Brain microvascular endothelial cell (primary cell): ENCODE data around the gene ANKRD12.

Source experiments
- DNase-seq: peaks from one replicate; pipeline ENCODE4 v3.0.0-alpha.2; 2020
- H3K27ac ChIP-seq: fragments of 250-450 bp; sonication (Bioruptor Pico); 2 replicates; pipeline ENCODE4 v1.5.1; 2020; ENCODE audit warnings: mild to moderate bottlenecking, moderate library complexity
- H3K27me3 ChIP-seq: fragments of 250-450 bp; sonication (Bioruptor Pico); replicated peaks from 2 replicates; pipeline ENCODE4 v1.5.1; 2020; ENCODE audit warnings: mild to moderate bottlenecking
- H3K36me3 ChIP-seq: fragments of 250-450 bp; sonication (Bioruptor Pico); replicated peaks from 2 replicates; pipeline ENCODE4 v1.5.1; 2020; ENCODE audit warnings: mild to moderate bottlenecking
- H3K4me3 ChIP-seq: 2 replicates; pipeline ENCODE4 v1.5.1; 2011; ENCODE audit warnings: low read depth, mild to moderate bottlenecking, control low read depth, low read length, moderate library complexity
- in situ Hi-C: cut with HindIII; loops from 2 replicates; pipeline ENCODE4 v1.10.0; 2017; ENCODE audit warnings: low sequenced_read_pairs, low pct_ligation_motif_present
- TF ChIP-seq, protein P1 (sequence below): IDR thresholded peaks from 2 replicates; pipeline ENCODE4 v1.5.1; 2011; ENCODE audit warnings: low read depth, mild to moderate bottlenecking, moderate library complexity, low read length, control low read depth, inconsistent platforms; ENCODE audit errors: missing control alignments

ANKRD12 gene

DNA sequence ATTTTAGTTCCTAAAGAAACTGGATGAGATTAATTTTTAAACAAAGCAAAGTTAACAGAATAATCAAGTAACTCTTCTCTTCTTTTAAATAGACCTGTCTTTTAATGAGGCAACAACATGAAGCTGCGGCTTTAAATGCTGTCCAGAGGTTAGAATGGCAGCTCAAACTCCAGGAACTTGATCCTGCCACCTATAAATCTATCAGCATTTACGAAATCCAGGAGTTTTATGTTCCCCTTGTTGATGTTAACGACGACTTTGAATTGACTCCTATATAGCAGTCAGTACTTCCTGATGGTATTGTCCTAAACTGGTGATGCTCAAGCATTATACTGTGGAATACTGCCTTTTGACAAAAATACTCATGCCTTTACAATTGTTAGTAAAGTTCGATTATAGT is 144.3 kb downstream of the ANKRD12 start:
- no peak overlapping the region for H3K27ac ChIP-seq
- no peaks in the 10 kb centered on the region for H3K27me3 ChIP-seq
- TF ChIP-seq, protein P1, sequence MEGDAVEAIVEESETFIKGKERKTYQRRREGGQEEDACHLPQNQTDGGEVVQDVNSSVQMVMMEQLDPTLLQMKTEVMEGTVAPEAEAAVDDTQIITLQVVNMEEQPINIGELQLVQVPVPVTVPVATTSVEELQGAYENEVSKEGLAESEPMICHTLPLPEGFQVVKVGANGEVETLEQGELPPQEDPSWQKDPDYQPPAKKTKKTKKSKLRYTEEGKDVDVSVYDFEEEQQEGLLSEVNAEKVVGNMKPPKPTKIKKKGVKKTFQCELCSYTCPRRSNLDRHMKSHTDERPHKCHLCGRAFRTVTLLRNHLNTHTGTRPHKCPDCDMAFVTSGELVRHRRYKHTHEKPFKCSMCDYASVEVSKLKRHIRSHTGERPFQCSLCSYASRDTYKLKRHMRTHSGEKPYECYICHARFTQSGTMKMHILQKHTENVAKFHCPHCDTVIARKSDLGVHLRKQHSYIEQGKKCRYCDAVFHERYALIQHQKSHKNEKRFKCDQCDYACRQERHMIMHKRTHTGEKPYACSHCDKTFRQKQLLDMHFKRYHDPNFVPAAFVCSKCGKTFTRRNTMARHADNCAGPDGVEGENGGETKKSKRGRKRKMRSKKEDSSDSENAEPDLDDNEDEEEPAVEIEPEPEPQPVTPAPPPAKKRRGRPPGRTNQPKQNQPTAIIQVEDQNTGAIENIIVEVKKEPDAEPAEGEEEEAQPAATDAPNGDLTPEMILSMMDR, result no peak
- in situ Hi-C loops, result no loop called here
- H3K36me3 ChIP-seq, result no peaks in the 10 kb centered on the region
- H3K4me3 ChIP-seq, result no peak overlapping the region
- no peak for DNase-seq

DNA sequence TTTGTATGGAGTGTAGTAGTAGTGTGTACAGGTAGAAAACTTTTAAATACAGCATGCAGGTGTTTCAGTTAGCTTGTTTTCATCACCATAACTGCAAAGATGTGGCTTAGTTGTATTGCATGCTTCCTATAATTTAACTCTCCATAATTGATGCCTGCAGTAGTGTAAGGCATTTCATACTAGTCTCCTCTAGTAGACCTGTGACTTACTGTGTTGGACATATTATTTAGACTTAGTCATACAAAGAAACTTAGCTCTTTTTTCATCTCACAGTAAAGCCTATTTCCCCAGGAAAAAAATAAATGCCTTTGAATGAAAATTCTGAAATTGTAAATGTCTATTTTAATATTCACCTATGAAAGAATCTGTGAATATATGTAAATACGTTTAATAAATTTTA is 145.2 kb downstream of the ANKRD12 start:
- Histone ChIP-seq H3K27ac (no peak overlapping the region), H3K4me3 (no peak overlapping the region), H3K27me3 (no peaks in the 10 kb centered on the region), H3K36me3 (no peaks in the 10 kb centered on the region)
- in situ Hi-C loops, result no loop called here
- TF ChIP-seq, protein P1, result no peak
- no peak for DNase-seq

DNA sequence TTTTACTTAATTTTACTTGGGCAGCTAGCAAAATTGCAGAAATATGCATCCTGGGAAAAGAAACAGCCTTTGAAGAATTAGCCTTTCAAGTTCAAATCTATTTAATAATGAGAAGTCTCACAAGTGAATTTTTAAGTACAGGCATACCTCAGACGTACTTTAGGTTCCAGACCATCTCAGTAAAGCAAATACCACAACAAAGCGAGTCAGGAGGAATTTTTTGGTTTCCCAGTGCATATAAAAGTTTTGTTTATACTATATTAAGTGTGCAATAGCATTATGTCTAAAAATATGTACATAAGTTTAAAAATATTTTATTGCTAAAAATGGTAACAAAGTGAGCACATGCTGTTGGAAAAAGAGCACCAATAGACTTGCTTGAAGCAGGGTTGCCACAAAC is 147.2 kb downstream of the ANKRD12 start:
- H3K4me3 ChIP-seq, result no peak overlapping the region
- TF ChIP-seq, protein P1, result no peak
- no peak overlapping the region for H3K27ac ChIP-seq
- no peak for DNase-seq
- H3K36me3 ChIP-seq, result no peaks in the 10 kb centered on the region
- no peaks in the 10 kb centered on the region for H3K27me3 ChIP-seq
- in situ Hi-C loops, result no loop called here

DNA sequence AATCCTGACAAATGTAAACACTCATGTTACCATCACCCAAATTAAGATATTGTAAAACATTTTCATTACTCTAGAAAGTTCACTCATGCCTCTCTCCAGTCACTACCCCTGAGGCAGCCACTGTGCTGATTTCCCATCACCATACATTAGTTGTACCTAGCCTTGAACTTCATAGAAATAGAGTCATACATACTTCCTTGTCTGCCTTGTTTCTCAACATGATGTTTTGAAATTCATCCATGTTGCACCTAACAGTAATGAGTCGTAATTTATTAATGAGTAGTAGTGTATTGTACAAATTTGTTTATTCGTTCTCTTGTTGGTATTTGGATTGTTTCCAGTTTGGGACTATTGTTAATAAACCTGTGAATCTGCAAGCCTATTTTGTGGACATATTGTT is 149.0 kb downstream of the ANKRD12 start:
- Histone ChIP-seq H3K27me3 (no peaks in the 10 kb centered on the region), H3K36me3 (no peaks in the 10 kb centered on the region), H3K4me3 (no peak overlapping the region), H3K27ac (no peak overlapping the region)
- in situ Hi-C loops, result no loop called here
- TF ChIP-seq, protein P1, result no peak
- no peak for DNase-seq

DNA sequence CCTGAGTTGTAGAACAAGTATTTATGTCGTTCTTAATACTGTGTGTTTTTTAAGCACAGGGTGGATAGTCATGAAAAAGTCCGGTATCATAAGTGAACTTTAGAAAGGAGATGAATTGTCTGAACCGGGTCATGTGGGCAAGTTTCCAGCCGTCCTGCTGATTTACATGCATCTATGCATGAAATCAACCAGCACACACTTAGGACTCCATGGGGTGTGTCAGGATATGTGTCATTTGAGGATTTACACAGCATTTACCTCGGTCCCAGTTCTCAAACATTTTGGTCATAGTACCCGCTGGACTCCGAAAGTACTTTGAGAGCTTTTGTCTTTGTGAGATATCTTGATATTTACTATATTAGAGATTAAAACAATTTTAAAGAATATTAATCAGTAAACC is 150.5 kb downstream of the ANKRD12 start:
- in situ Hi-C loops, result no loop called here
- DNase-seq, result no peak

DNA sequence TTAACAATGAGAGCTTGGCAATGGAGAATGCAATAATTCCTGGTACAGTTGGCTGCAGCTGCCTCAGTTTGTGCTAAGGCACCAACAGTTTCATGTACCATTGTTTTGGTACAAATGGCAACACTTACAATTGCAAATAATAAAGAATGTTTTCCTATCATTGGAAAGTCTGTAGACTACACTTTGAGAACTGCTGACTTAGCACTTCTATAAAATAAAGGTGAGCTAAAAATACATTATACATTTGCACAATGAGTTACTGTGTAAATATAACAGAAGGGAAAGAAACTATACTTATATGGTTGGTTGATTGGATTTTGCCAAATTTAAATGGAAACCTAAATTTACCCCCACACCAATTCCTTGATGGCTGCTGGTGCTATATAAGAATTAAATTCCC is 153.1 kb downstream of the ANKRD12 start:
- no peaks in the 10 kb centered on the region for H3K36me3 ChIP-seq
- H3K4me3 ChIP-seq, result no peak overlapping the region
- no peak overlapping the region for H3K27ac ChIP-seq
- no peak for DNase-seq
- no peaks in the 10 kb centered on the region for H3K27me3 ChIP-seq
- TF ChIP-seq, protein P1, result no peak
- in situ Hi-C loops, result no loop called here

More for the DNA sequence above, 150.5 kb downstream of the ANKRD12 start:
- Histone ChIP-seq H3K27ac (no peak overlapping the region), H3K4me3 (no peak overlapping the region), H3K27me3 (no peaks in the 10 kb centered on the region), H3K36me3 (no peaks in the 10 kb centered on the region)
- TF ChIP-seq, protein P1, result no peak
